ENCODE results near the gene EVA1B.

GRCh38 chr1:36285443-36286101, 37.9 kb downstream of the EVA1B start:
- TF ChIP-seq CTCF (IDR thresholded peaks at IDR 0.05) (peak; percentile 73 to 82 (median 78)), POLR2A (IDR thresholded peaks at IDR 0.05) (no peak)

Measured in uterus (tissue), 2 donors.